HCT116 (cell line): Measurements from ENCODE around the gene CA5B. TPM values are rescaled to one million over a fixed set of nuclear protein-coding genes. Genes with fewer than 3 reads are reported as not detected.

Experiments used
- ATAC-seq: fragments of 200-7000 bp; cut with Tn5 transposase; 2 replicates; pipeline ENCODE4 v1.9.1; 2020; ENCODE audit warnings: mild to moderate bottlenecking, moderate library complexity
- BruUV-seq: library from RNA; stranded (reverse); fragments of 400-500 nt; replicated peaks from 2 replicates; lab custom pipeline; 2021; lab: Mats Ljungman, UMichigan
- CTCF ChIA-PET: fragments of 300-600 bp; sonication (Branson Sonifier 250); formaldehyde crosslinking; loops from one replicate; lab custom pipeline; 2021; ENCODE audit warnings: antibody characterized with exemption; lab: Charles Lee
- POLR2A ChIA-PET: fragments of 300-600, 350-600 bp; sonication (Branson Sonifier 250); formaldehyde crosslinking; loops from one replicate; lab custom pipeline; 2021; ENCODE audit warnings: antibody characterized with exemption; lab: Charles Lee
- RAD21 ChIA-PET, 2 experiments: fragments of 300-600 bp; sonication (Branson Sonifier 250); formaldehyde crosslinking; loops; one replicate each; lab custom pipeline; 2023; ENCODE audit warnings: low total read pairs in 2 of 2; ENCODE audit not compliant: uncharacterized antibody in 2 of 2, unreplicated experiment in 2 of 2, low non-redundant PET in 1 of 2; lab: Charles Lee
- DNase-seq: peaks from one replicate; pipeline ENCODE4 v3.0.0-alpha.2; 2010; ENCODE audit warnings: low read depth, low spot score
- H2AFZ ChIP-seq: fragments of 200-600 bp; shearing (Covaris generic), sonication (generic); 2 replicates; pipeline ENCODE4 v1.6.1; 2017; ENCODE audit warnings: low read depth, mixed run types, mixed read lengths, antibody characterized with exemption, low read length; ENCODE audit not compliant: poor library complexity, severe bottlenecking
- H3K27ac ChIP-seq: 2 replicates; pipeline ENCODE4 v1.5.1; 2012; ENCODE audit warnings: low read depth, low read length
- H3K27me3 ChIP-seq: fragments of 200-600 bp; sonication (generic); 2 replicates; pipeline ENCODE4 v1.6.1; 2016; ENCODE audit warnings: mixed run types, low read length, mixed read lengths; ENCODE audit not compliant: insufficient read depth
- H3K36me3 ChIP-seq, 2 experiments: fragments of 200-500 bp in 1 of 2; fragments of 200-600 bp in 1 of 2; sonication (Bioruptor generic) in 1 of 2; sonication (generic) in 1 of 2; 2 replicates each; pipeline versions ENCODE4 v1.5.1 to v1.6.1; 2014 to 2016; ENCODE audit warnings: low read length in 2 of 2, inconsistent platforms in 1 of 2, mixed read lengths in 1 of 2, mixed run types in 1 of 2; ENCODE audit not compliant: insufficient read depth in 2 of 2, control insufficient read depth in 1 of 2
- H3K4me1 ChIP-seq, 2 experiments: fragments of 200-600 bp in 1 of 2; sonication (generic) in 1 of 2; 2 replicates each; pipeline versions ENCODE4 v1.5.1 to v1.6.1; 2012 to 2017; ENCODE audit warnings: low read length in 2 of 2, inconsistent platforms in 1 of 2, mild to moderate bottlenecking in 1 of 2, mixed read lengths in 1 of 2, mixed run types in 1 of 2, moderate library complexity in 1 of 2; ENCODE audit not compliant: insufficient read depth in 2 of 2, control insufficient read depth in 1 of 2
- H3K4me2 ChIP-seq: fragments of 200-600 bp; sonication (generic); 2 replicates; pipeline ENCODE4 v1.6.1; 2017; ENCODE audit warnings: mixed run types, low read length, mixed read lengths
- H3K4me3 ChIP-seq, 2 experiments: fragments of 200-600 bp in 1 of 2; sonication (generic) in 1 of 2; replicated peaks in 1 of 2; 2 replicates each; pipeline ENCODE4 v1.5.1; 2011 to 2016; ENCODE audit warnings: low read length in 2 of 2, control low read depth in 1 of 2, low read depth in 1 of 2, mild to moderate bottlenecking in 1 of 2, mixed read lengths in 1 of 2, mixed run types in 1 of 2
- H3K79me2 ChIP-seq: fragments of 200-600 bp; sonication (generic); 2 replicates; pipeline ENCODE4 v1.6.1; 2017; ENCODE audit warnings: mild to moderate bottlenecking, mixed run types, low read length, moderate library complexity, mixed read lengths; ENCODE audit not compliant: insufficient read depth
- H3K9ac ChIP-seq: fragments of 200-600 bp; sonication (generic); 2 replicates; pipeline ENCODE4 v1.6.1; 2016; ENCODE audit warnings: low read length, mixed read lengths
- H3K9me2 ChIP-seq: fragments of 200-600 bp; sonication (generic), shearing (Covaris generic); 2 replicates; pipeline ENCODE4 v1.6.1; 2017; ENCODE audit warnings: mixed run types, mild to moderate bottlenecking, moderate library complexity; ENCODE audit not compliant: insufficient read depth
- H3K9me3 ChIP-seq, 2 experiments: fragments of 200-500 bp in 1 of 2; fragments of 200-600 bp in 1 of 2; sonication (Bioruptor generic) in 1 of 2; sonication (generic) in 1 of 2; 2 replicates each; pipeline ENCODE4 v1.6.1; 2014 to 2017; ENCODE audit warnings: low read length in 2 of 2, mixed read lengths in 2 of 2, inconsistent platforms in 1 of 2, low read depth in 1 of 2, mild to moderate bottlenecking in 1 of 2, mixed run types in 1 of 2, moderate library complexity in 1 of 2; ENCODE audit not compliant: control insufficient read depth in 1 of 2, insufficient read depth in 1 of 2
- H4K20me1 ChIP-seq: fragments of 200-600 bp; sonication (generic), shearing (Covaris generic); 2 replicates; pipeline ENCODE4 v1.6.1; 2017; ENCODE audit warnings: mixed run types, mild to moderate bottlenecking, moderate library complexity; ENCODE audit not compliant: insufficient read depth
- CBX3 ChIP-seq: IDR thresholded peaks from 2 replicates; pipeline ENCODE4 v1.6.1; 2012; ENCODE audit warnings: low read depth
- CEBPB ChIP-seq: IDR thresholded peaks from 2 replicates; pipeline ENCODE4 v1.6.1; 2012; ENCODE audit warnings: low read depth
- EGR1 ChIP-seq: IDR thresholded peaks from 2 replicates; pipeline ENCODE4 v1.6.1; 2012; ENCODE audit warnings: low read depth
- EZH2 ChIP-seq: fragments of 200-600 bp; sonication (generic); IDR thresholded peaks from 2 replicates; pipeline ENCODE4 v1.6.1; 2017; ENCODE audit warnings: antibody characterized with exemption, mixed run types
- EZH2phosphoT487 ChIP-seq: fragments of 200-600 bp; IDR thresholded peaks from 2 replicates; pipeline ENCODE4 v1.6.1; 2018; ENCODE audit warnings: antibody characterized with exemption, borderline replicate concordance
- JUND ChIP-seq: IDR thresholded peaks from 2 replicates; pipeline ENCODE4 v1.6.1; 2012
- MAX ChIP-seq: IDR thresholded peaks from 2 replicates; pipeline ENCODE4 v1.6.1; 2012
- POLR2A ChIP-seq: IDR thresholded peaks from 2 replicates; pipeline ENCODE4 v1.7.0; 2011; ENCODE audit warnings: borderline replicate concordance; ENCODE audit not compliant: insufficient read depth, insufficient read length; ENCODE audit errors: extremely low read depth
- POLR2AphosphoS5 ChIP-seq: IDR thresholded peaks from 2 replicates; pipeline ENCODE4 v1.6.1; 2011; ENCODE audit warnings: mild to moderate bottlenecking, low read depth, low read length, moderate library complexity
- RAD21 ChIP-seq: IDR thresholded peaks from 2 replicates; pipeline ENCODE4 v1.6.1; 2012; ENCODE audit warnings: low read depth, mild to moderate bottlenecking
- SIN3A ChIP-seq: IDR thresholded peaks from 2 replicates; pipeline ENCODE4 v1.6.1; 2012; ENCODE audit warnings: low read depth
- SRF ChIP-seq: IDR thresholded peaks from 2 replicates; pipeline ENCODE4 v1.6.1; 2012; ENCODE audit warnings: low read depth
- TCF7L2 ChIP-seq: IDR thresholded peaks from 2 replicates; pipeline ENCODE4 v1.7.0; 2011; ENCODE audit warnings: borderline replicate concordance, inconsistent platforms; ENCODE audit not compliant: insufficient read depth, insufficient read length; ENCODE audit errors: extremely low read depth
- ZFX ChIP-seq: fragments of 450-650 bp; IDR thresholded peaks from 2 replicates; pipeline ENCODE4 v1.6.1; 2017
- intact Hi-C: fragments of 100-400 bp; cut with micrococcal nuclease; formaldehyde crosslinking; loops from 2 replicates; pipeline ENCODE4 v1.10.0; 2022
- total RNA-seq: library from RNA; stranded (reverse); gene quantifications from one replicate; pipeline ENCODE4 v1.2.1, GENCODE V29; 2021; ENCODE audit not compliant: unreplicated experiment
- TF ChIP-seq, protein P1 (sequence below), 3 experiments: fragments of 200-600 bp in 1 of 3; sonication (generic) in 1 of 3; IDR thresholded peaks in 2 of 3; conservative IDR thresholded peaks in 1 of 3; 2 replicates each; pipeline ENCODE4 v1.5.1; 2012 to 2017; ENCODE audit warnings: low read depth in 2 of 3, low read length in 2 of 3, antibody characterized with exemption in 1 of 3, borderline replicate concordance in 1 of 3, control low read depth in 1 of 3, mild to moderate bottlenecking in 1 of 3, mixed read lengths in 1 of 3, mixed run types in 1 of 3, moderate library complexity in 1 of 3; ENCODE audit not compliant: insufficient read depth in 1 of 3
- TF ChIP-seq, protein P2 (sequence below): IDR thresholded peaks from 2 replicates; pipeline ENCODE4 v1.6.1; 2011; ENCODE audit warnings: mild to moderate bottlenecking, low read length, moderate library complexity; ENCODE audit not compliant: insufficient replicate concordance; ENCODE audit errors: extremely low read depth
- TF ChIP-seq, protein P3 (sequence below): IDR thresholded peaks from 2 replicates; pipeline ENCODE4 v1.6.1; 2012

CA5B gene
- total RNA-seq, 1 experiment from 2014 or later: 5.5 TPM

DNA sequence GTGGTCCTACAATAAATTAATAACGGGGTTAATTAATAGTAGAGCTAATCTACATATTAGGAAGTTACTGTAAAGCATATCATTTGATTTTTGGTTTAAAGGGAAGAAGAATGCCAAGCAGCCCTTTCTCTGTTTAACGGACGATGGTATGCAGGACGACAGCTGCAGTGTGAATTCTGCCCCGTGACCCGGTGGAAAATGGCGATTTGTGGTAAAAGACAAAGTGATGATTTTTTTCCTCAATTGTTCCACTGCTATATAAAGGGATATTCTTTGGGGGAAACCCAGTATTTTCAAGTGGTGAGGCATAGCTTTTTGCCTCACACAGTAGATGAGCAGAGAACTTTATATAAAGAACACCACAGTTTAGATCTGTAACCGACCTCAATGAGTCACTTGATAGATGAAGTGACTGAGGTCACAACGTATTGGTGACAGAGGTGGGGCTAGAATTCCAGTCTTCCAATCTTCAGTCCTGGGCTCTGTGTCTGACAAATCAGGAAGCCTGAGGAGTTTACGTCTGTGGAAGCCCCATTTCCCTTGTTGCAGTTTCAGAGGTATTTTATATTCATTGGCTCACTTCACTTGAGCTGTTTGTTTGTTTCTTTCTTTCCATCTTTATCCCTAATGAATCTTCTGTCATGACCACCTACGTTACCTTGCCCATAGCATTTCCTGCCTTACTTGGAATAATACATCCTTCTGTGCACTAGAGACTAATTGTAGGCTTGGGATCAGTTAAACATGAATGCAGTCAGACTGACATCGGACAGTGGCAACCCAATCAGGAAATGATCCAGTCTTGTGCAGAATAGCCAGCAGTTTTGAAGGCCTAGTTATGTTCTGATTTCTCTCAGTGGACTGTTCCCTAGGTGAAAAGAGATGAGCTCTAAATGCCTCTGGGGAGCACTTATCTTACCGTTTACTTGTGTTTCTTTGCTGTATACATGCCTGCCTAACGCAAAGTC, 82.3 kb downstream of the CA5B start:
- no peaks in the 10 kb centered on the region for H4K20me1 ChIP-seq
- H3K4me3 ChIP-seq: no peak overlapping the region
- ChIA-PET RAD21 (no interaction called here), POLR2A (no interaction called here), CTCF (no interaction called here)
- intact Hi-C loops: no loop called here
- H3K27ac ChIP-seq: no peak overlapping the region
- no peak overlapping the region for H3K9ac ChIP-seq
- H3K79me2 ChIP-seq: no peaks in the 10 kb centered on the region
- H3K9me3 ChIP-seq: no peaks in the 10 kb centered on the region
- H3K4me2 ChIP-seq: no peak overlapping the region
- ATAC-seq (no peak), DNase-seq (no peak)
- no TSS peak for BruUV-seq
- H3K4me1 ChIP-seq: no peaks in the 10 kb centered on the region
- H3K27me3 ChIP-seq: no peaks in the 10 kb centered on the region
- no peak for TF ChIP-seq EGR1
- no peak for TF ChIP-seq ZFX
- no peak overlapping the region for H2AFZ ChIP-seq
- H3K36me3 ChIP-seq: peaks cover 0 to 5% of the 10 kb centered on the region in 2 experiments; a peak in 2 of 4 replicates
- H3K9me2 ChIP-seq: no peaks in the 10 kb centered on the region

- intact Hi-C loops: no loop called here
- DNase-seq (no peak), ATAC-seq (no peak)
- Histone ChIP-seq H3K9ac (no peak overlapping the region), H3K4me1 (no peaks in the 10 kb centered on the region), H3K27me3 (no peaks in the 10 kb centered on the region), H3K79me2 (no peaks in the 10 kb centered on the region), H3K36me3 (peaks cover 0 to 5% of the 10 kb centered on the region in 2 experiments; a peak in 2 of 4 replicates), H4K20me1 (no peaks in the 10 kb centered on the region), H3K4me2 (no peak overlapping the region), H3K9me2 (no peaks in the 10 kb centered on the region), H3K9me3 (no peaks in the 10 kb centered on the region), H3K4me3 (no peak overlapping the region), H2AFZ (no peak overlapping the region), H3K27ac (no peak overlapping the region)
- ChIA-PET RAD21 (no interaction called here), POLR2A (no interaction called here), CTCF (no interaction called here)
- BruUV-seq: no TSS peak
- TF ChIP-seq RAD21: no peak
- no peak for TF ChIP-seq TCF7L2
- TF ChIP-seq, protein P1, sequence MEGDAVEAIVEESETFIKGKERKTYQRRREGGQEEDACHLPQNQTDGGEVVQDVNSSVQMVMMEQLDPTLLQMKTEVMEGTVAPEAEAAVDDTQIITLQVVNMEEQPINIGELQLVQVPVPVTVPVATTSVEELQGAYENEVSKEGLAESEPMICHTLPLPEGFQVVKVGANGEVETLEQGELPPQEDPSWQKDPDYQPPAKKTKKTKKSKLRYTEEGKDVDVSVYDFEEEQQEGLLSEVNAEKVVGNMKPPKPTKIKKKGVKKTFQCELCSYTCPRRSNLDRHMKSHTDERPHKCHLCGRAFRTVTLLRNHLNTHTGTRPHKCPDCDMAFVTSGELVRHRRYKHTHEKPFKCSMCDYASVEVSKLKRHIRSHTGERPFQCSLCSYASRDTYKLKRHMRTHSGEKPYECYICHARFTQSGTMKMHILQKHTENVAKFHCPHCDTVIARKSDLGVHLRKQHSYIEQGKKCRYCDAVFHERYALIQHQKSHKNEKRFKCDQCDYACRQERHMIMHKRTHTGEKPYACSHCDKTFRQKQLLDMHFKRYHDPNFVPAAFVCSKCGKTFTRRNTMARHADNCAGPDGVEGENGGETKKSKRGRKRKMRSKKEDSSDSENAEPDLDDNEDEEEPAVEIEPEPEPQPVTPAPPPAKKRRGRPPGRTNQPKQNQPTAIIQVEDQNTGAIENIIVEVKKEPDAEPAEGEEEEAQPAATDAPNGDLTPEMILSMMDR (IDR thresholded peaks at IDR 0.05 in 2 of 3, conservative IDR thresholded peaks at IDR 0.05 in 1 of 3; ENCODE audit: borderline replicate concordance in 1 of 3, insufficient read depth in 1 of 3, low read depth in 2 of 3, low read length in 2 of 3): no peak
- TF ChIP-seq ZFX: no peak
- TF ChIP-seq, protein P2, sequence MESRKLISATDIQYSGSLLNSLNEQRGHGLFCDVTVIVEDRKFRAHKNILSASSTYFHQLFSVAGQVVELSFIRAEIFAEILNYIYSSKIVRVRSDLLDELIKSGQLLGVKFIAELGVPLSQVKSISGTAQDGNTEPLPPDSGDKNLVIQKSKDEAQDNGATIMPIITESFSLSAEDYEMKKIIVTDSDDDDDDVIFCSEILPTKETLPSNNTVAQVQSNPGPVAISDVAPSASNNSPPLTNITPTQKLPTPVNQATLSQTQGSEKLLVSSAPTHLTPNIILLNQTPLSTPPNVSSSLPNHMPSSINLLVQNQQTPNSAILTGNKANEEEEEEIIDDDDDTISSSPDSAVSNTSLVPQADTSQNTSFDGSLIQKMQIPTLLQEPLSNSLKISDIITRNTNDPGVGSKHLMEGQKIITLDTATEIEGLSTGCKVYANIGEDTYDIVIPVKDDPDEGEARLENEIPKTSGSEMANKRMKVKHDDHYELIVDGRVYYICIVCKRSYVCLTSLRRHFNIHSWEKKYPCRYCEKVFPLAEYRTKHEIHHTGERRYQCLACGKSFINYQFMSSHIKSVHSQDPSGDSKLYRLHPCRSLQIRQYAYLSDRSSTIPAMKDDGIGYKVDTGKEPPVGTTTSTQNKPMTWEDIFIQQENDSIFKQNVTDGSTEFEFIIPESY: no peak
- TF ChIP-seq POLR2A: no peak
- no peak for TF ChIP-seq SIN3A
- TF ChIP-seq EZH2phosphoT487: no peak
- no peak for TF ChIP-seq MAX
- no peak for TF ChIP-seq CEBPB
- no peak for TF ChIP-seq POLR2AphosphoS5
- TF ChIP-seq SRF: no peak
- no peak for TF ChIP-seq CBX3
- no peak for TF ChIP-seq EZH2
- TF ChIP-seq JUND: no peak
- TF ChIP-seq, protein P3, sequence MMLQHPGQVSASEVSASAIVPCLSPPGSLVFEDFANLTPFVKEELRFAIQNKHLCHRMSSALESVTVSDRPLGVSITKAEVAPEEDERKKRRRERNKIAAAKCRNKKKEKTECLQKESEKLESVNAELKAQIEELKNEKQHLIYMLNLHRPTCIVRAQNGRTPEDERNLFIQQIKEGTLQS: no peak
These were observed 84.9 kb downstream of the CA5B start for GRCh38 chrX:15822922-15823321.
